GM12878 (cell line): ENCODE measurements around the gene GSG1L. TPM values are rescaled to one million over a fixed set of nuclear protein-coding genes. Genes with fewer than 3 reads are reported as not detected.

Experiments
- ATAC-seq: fragments of 200-7000 bp; cut with Tn5 transposase; 3 replicates; pipeline ENCODE4 v1.9.1; 2020; ENCODE audit warnings: mild to moderate bottlenecking, moderate library complexity
- BruUV-seq: library from RNA; stranded (reverse); fragments of 400-500 nt; replicated peaks from 2 replicates; lab custom pipeline; 2021; lab: Mats Ljungman, UMichigan
- CTCF ChIA-PET: fragments of 300-600 bp; sonication (Branson Sonifier 250); formaldehyde crosslinking; extraction: SDS; loops from one replicate; lab custom pipeline; 2021; ENCODE audit warnings: inconsistent platforms; lab: Yijun Ruan, JAX
- POLR2A ChIA-PET: fragments of 350-600 bp; formaldehyde crosslinking; extraction: SDS; loops from one replicate; lab custom pipeline; 2021; ENCODE audit warnings: inconsistent platforms; lab: Charles Lee
- RAD21 ChIA-PET: fragments of 300-600 bp; sonication (Branson Sonifier 250); formaldehyde crosslinking; loops from one replicate; lab custom pipeline; 2023; ENCODE audit warnings: antibody characterized with exemption; ENCODE audit not compliant: unreplicated experiment; lab: Charles Lee
- SMC1A ChIA-PET: fragments of 300-600 bp; sonication (Branson Sonifier 250); formaldehyde crosslinking; loops from one replicate; lab custom pipeline; 2023; ENCODE audit not compliant: unreplicated experiment, uncharacterized antibody; lab: Charles Lee
- DNase-seq: peaks from one replicate; pipeline ENCODE4 v3.0.0-alpha.2; 2011; ENCODE audit warnings: low read depth, low spot score
- FAIRE-seq: peaks from 3 replicates; lab custom pipeline; 2011; peaks lifted over from hg19 to GRCh38; lab: Jason Lieb, UNC
- H2AFZ ChIP-seq: 2 replicates; pipeline ENCODE4 v1.6.0; 2011; ENCODE audit warnings: low read depth, low read length, control low read depth; ENCODE audit not compliant: control insufficient read depth
- H3K27ac ChIP-seq: 2 replicates; pipeline ENCODE4 v1.5.1; 2011; ENCODE audit warnings: control low read depth; ENCODE audit not compliant: control insufficient read depth, insufficient read depth
- H3K27me3 ChIP-seq, 2 experiments: replicated peaks in 1 of 2; 2 replicates each; pipeline versions ENCODE4 v1.6.0 to v1.6.1; 2011; ENCODE audit warnings: low read length in 1 of 2; ENCODE audit not compliant: control insufficient read depth in 2 of 2, insufficient read depth in 2 of 2
- H3K36me3 ChIP-seq, 2 experiments: 2 replicates each; pipeline ENCODE4 v1.5.1; 2011; ENCODE audit warnings: low read length in 1 of 2; ENCODE audit not compliant: control insufficient read depth in 2 of 2, insufficient read depth in 2 of 2
- H3K4me1 ChIP-seq: 2 replicates; pipeline ENCODE4 v1.6.1; 2011; ENCODE audit warnings: mild to moderate bottlenecking, low read length, moderate library complexity, mixed read lengths; ENCODE audit not compliant: control insufficient read depth, insufficient read depth
- H3K4me2 ChIP-seq: 2 replicates; pipeline ENCODE4 v1.6.0; 2011; ENCODE audit warnings: control low read depth; ENCODE audit not compliant: control insufficient read depth, insufficient read depth
- H3K4me3 ChIP-seq: fragments of 200-600 bp; sonication (generic); 2 replicates; pipeline ENCODE4 v1.5.1; 2016
- H3K79me2 ChIP-seq: 2 replicates; pipeline ENCODE4 v1.6.0; 2011; ENCODE audit warnings: low read length; ENCODE audit not compliant: control insufficient read depth, insufficient read depth
- H3K9ac ChIP-seq: 2 replicates; pipeline ENCODE4 v1.8.0; 2011; ENCODE audit warnings: low read length, control low read depth, mixed read lengths; ENCODE audit not compliant: control insufficient read depth, insufficient read depth
- H3K9me3 ChIP-seq: replicated peaks from 3 replicates; pipeline ENCODE4 v1.5.1; 2011; ENCODE audit warnings: mild to moderate bottlenecking, low read length; ENCODE audit not compliant: control insufficient read depth, insufficient read depth
- H4K20me1 ChIP-seq: 2 replicates; pipeline ENCODE4 v1.6.0; 2011; ENCODE audit not compliant: control insufficient read depth, insufficient read depth
- BACH1 ChIP-seq: fragments of 450-650 bp; IDR thresholded peaks from 2 replicates; pipeline ENCODE4 v1.6.1; 2017; ENCODE audit warnings: mild to moderate bottlenecking, borderline replicate concordance
- CREM ChIP-seq: IDR thresholded peaks from 2 replicates; pipeline ENCODE4 v1.6.1; 2014; ENCODE audit warnings: antibody characterized with exemption, low read depth
- CUX1 ChIP-seq: IDR thresholded peaks from 2 replicates; pipeline ENCODE4 v1.6.1; 2012; ENCODE audit warnings: improper control_type of control experiment, low read depth, low read length; ENCODE audit not compliant: insufficient replicate concordance
- ESRRA ChIP-seq: IDR thresholded peaks from 2 replicates; pipeline ENCODE4 v1.6.1; 2012; ENCODE audit warnings: mild to moderate bottlenecking, low read length, improper control_type of control experiment
- LARP7 ChIP-seq: fragments of 450-650 bp; IDR thresholded peaks from 2 replicates; pipeline ENCODE4 v1.6.1; 2017; ENCODE audit warnings: mild to moderate bottlenecking
- POLR2AphosphoS5 ChIP-seq: IDR thresholded peaks from 2 replicates; pipeline ENCODE4 v1.6.1; 2011; ENCODE audit warnings: mild to moderate bottlenecking, low read length, inconsistent platforms
- RBBP5 ChIP-seq: fragments of 200-600 bp; sonication (generic); conservative IDR thresholded peaks from 2 replicates; pipeline ENCODE4 v1.6.1; 2016
- SP1 ChIP-seq: IDR thresholded peaks from one replicate; pipeline ENCODE4 v1.6.1; 2011; ENCODE audit warnings: low read depth, low read length
- USF2 ChIP-seq: IDR thresholded peaks from 2 replicates; pipeline ENCODE4 v1.6.1; 2011; ENCODE audit warnings: low read depth, low read length, improper control_type of control experiment, borderline replicate concordance
- ZNF217 ChIP-seq: fragments of 450-650 bp; IDR thresholded peaks from 2 replicates; pipeline ENCODE4 v1.6.1; 2017; ENCODE audit warnings: antibody characterized with exemption, mild to moderate bottlenecking
- WGBS: methylation state at CpG from one replicate; pipeline ENCODE4 v1.1.6; 2016; ENCODE audit warnings: low lambda C conversion rate; ENCODE audit not compliant: insufficient replicate concordance, insufficient coverage; ENCODE audit errors: missing lambda C conversion rate; 5-methylcytosine and 5-hydroxymethylcytosine counted together
- in situ Hi-C: fragments of 300-500 bp; cut with MboI; formaldehyde crosslinking; loops from 9 replicates; pipeline ENCODE4 v1.14.3; 2018; ENCODE audit warnings: mixed read lengths
- intact Hi-C: fragments of 100-400 bp; cut with micrococcal nuclease; formaldehyde crosslinking; loops from one replicate; pipeline ENCODE4 v1.14.2; 2022; ENCODE audit not compliant: unreplicated experiment
- polyA plus RNA-seq, 11 experiments: library from polyadenylated mRNA; depleted of rRNA in 4 of 11; unstranded in 6 of 11; stranded (reverse) in 5 of 11; fragments of >200 nt; fragmentation: Nextera tagmentation in 4 of 11; fragmentation: Illumina TruSeq in 1 of 11; extraction: Ambion mirVana in 4 of 11; extraction: Trizol in 1 of 11; gene quantifications; 1 replicate in 1 of 11; 2 replicates in 10 of 11; pipeline versions ENCODE4 v1.2.1 to v1.2.3, GENCODE V29; 2011 to 2016; ENCODE audit warnings: inconsistent platforms in 2 of 11, missing spikeins in 2 of 11, low read depth in 1 of 11
- total RNA-seq, 4 experiments: library from RNA; depleted of rRNA in 3 of 4; stranded (reverse); fragments of >200 nt in 3 of 4; fragmentation: Illumina TruSeq in 1 of 4; extraction: Trizol in 1 of 4; gene quantifications; 2 replicates each; pipeline versions ENCODE4 v1.2.1 to v1.2.3, GENCODE V29; 2013 to 2021
- TF ChIP-seq, protein P1 (sequence below): fragments of 450-650 bp; IDR thresholded peaks from 2 replicates; pipeline ENCODE4 v1.6.1; 2014; ENCODE audit warnings: mild to moderate bottlenecking

The GSG1L gene
- total and polyA plus RNA-seq, 10 of the 15 experiments (the other 5 are each of a cell fraction or from before 2014, with no cell fraction given) = not detected

DNA sequence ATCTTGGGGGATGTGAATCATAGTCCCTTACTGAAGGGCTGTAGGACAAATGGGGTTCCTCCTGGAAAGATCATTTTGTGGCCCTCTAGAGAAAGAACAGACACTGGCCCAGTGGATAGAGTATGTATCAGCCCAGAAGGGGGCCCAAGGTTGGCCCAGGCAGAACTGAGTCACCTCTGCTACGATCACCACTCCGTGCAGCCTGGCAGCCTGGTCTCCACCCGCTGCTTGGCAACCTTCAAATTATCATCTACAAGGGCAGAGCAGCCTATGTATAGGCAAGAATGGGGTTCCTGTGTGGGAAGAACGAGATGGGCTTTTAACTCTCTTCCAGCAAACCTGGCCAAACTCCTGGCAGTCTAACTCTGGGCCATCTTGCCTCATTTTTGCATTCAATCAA, 61.9 kb downstream of the GSG1L start (continued):
- no peak for TF ChIP-seq CUX1
- no peak for TF ChIP-seq RBBP5
- no peak for TF ChIP-seq CREM
- TF ChIP-seq, protein P1, sequence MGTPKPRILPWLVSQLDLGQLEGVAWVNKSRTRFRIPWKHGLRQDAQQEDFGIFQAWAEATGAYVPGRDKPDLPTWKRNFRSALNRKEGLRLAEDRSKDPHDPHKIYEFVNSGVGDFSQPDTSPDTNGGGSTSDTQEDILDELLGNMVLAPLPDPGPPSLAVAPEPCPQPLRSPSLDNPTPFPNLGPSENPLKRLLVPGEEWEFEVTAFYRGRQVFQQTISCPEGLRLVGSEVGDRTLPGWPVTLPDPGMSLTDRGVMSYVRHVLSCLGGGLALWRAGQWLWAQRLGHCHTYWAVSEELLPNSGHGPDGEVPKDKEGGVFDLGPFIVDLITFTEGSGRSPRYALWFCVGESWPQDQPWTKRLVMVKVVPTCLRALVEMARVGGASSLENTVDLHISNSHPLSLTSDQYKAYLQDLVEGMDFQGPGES = no peak

DNA sequence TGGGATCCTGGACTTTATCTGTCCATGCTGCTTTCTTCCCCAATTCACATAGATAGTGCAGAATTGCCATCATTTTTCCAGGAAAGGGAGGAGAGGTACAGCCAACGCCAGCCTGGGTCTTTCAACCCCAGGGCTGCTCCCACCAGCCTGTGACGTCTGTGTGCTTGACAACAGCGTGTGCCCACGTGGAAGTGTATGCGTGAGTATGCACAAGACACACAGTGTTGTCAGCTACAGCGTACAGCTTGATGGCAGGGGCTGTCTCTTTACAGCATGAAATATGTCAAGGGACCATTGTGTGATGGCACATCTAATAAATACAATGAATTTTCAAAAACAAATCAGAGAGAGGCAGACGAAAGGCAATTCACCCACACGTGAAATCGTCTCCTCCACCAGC, 62.3 kb downstream of the GSG1L start:
- FAIRE-seq (no peak), ATAC-seq (no peak), DNase-seq (no peak)
- ChIA-PET POLR2A (no interaction called here), RAD21 (no interaction called here), CTCF (no interaction called here), SMC1A (no interaction called here)
- no peaks in the 10 kb centered on the region for H3K79me2 ChIP-seq
- H4K20me1 ChIP-seq = no peaks in the 10 kb centered on the region
- no peaks in the 10 kb centered on the region for H3K36me3 ChIP-seq
- no peak overlapping the region for H3K27ac ChIP-seq
- BruUV-seq = no TSS peak
- in situ Hi-C loops (no loop called here), intact Hi-C loops (no loop called here)
- WGBS = 32% methylated on average over 9 of the region's 9 CpGs
- H3K9me3 ChIP-seq = no peaks in the 10 kb centered on the region
- H3K4me3 ChIP-seq = no peak overlapping the region
- no peak overlapping the region for H3K9ac ChIP-seq
- no peaks in the 10 kb centered on the region for H3K27me3 ChIP-seq
- H2AFZ ChIP-seq = no peak overlapping the region
- H3K4me1 ChIP-seq = no peaks in the 10 kb centered on the region
- TF ChIP-seq LARP7 = no peak
- TF ChIP-seq SP1 = no peak
- no peak for TF ChIP-seq ZNF217
- no peak for TF ChIP-seq ESRRA
- TF ChIP-seq USF2 = no peak
- TF ChIP-seq POLR2AphosphoS5 = no peak
- no peak for TF ChIP-seq BACH1
- H3K4me2 ChIP-seq = no peak overlapping the region
